ENCODE results near the gene MYL12A.

The MYL12A gene

GRCh38 chr18:3255611-3256165 lies 8.1 kb downstream of the MYL12A start:
- peaks cover 37% of the 10 kb centered on the region for H3K79me2 ChIP-seq (ENCODE audit: control insufficient read depth, insufficient read depth, low read length, unreplicated experiment)
- H3K27ac ChIP-seq (ENCODE audit: low read depth, low read length), result peak overlapping the region; percentile 28; the same call in 1 of the 2 replicates
- H3K27me3 ChIP-seq (ENCODE audit: insufficient read depth, low read length), result no peaks in the 10 kb centered on the region
- no peak overlapping the region for H3K4me3 ChIP-seq (ENCODE audit: low read depth, low read length)
- no peak overlapping the region for H2AFZ ChIP-seq (ENCODE audit: low read length, unreplicated experiment)
- H3K4me1 ChIP-seq (ENCODE audit: control insufficient read depth, insufficient read depth, low read length, unreplicated experiment), result peaks cover 39% of the 10 kb centered on the region
- H3K36me3 ChIP-seq (ENCODE audit: insufficient read depth, low read length), result peaks cover 58% of the 10 kb centered on the region

- Histone ChIP-seq H3K27ac (ENCODE audit: low read depth, low read length) (peak overlapping the region; percentile 28), H3K79me2 (ENCODE audit: control insufficient read depth, insufficient read depth, low read length, unreplicated experiment) (peaks cover 27% of the 10 kb centered on the region), H3K4me3 (ENCODE audit: low read depth, low read length) (no peak overlapping the region), H3K4me1 (ENCODE audit: control insufficient read depth, insufficient read depth, low read length, unreplicated experiment) (peaks cover 32% of the 10 kb centered on the region), H3K27me3 (ENCODE audit: insufficient read depth, low read length) (no peaks in the 10 kb centered on the region), H2AFZ (ENCODE audit: low read length, unreplicated experiment) (no peak overlapping the region), H3K36me3 (ENCODE audit: insufficient read depth, low read length) (peaks cover 58% of the 10 kb centered on the region)
These were observed 9.4 kb downstream of the MYL12A start for GRCh38 chr18:3256693-3257626.

- Histone ChIP-seq H3K36me3 (ENCODE audit: insufficient read depth, low read length) (peaks cover 58% of the 10 kb centered on the region), H3K27ac (ENCODE audit: low read depth, low read length) (no peak overlapping the region), H3K4me1 (ENCODE audit: control insufficient read depth, insufficient read depth, low read length, unreplicated experiment) (peaks cover 25% of the 10 kb centered on the region)
These were observed 10.1 kb downstream of the MYL12A start for GRCh38 chr18:3257627-3258120.

GRCh38 chr18:3260995-3261372 lies 13.4 kb downstream of the MYL12A start:
- Histone ChIP-seq H3K4me1 (ENCODE audit: control insufficient read depth, insufficient read depth, low read length, unreplicated experiment) (peaks cover 36% of the 10 kb centered on the region), H3K79me2 (ENCODE audit: control insufficient read depth, insufficient read depth, low read length, unreplicated experiment) (peaks cover 40% of the 10 kb centered on the region), H3K27me3 (ENCODE audit: insufficient read depth, low read length) (no peaks in the 10 kb centered on the region), H2AFZ (ENCODE audit: low read length, unreplicated experiment) (peak overlapping the region; percentile 39), H3K36me3 (ENCODE audit: insufficient read depth, low read length) (peaks cover 28% of the 10 kb centered on the region), H3K4me3 (ENCODE audit: low read depth, low read length) (peak overlapping the region; percentile 96), H3K27ac (ENCODE audit: low read depth, low read length) (peak overlapping the region; percentile 79)

More at GRCh38 chr18:3257627-3258120, 10.1 kb downstream of the MYL12A start:
- no peak overlapping the region for H3K4me3 ChIP-seq (ENCODE audit: low read depth, low read length)
- no peaks in the 10 kb centered on the region for H3K27me3 ChIP-seq (ENCODE audit: insufficient read depth, low read length)
- peaks cover 27% of the 10 kb centered on the region for H3K79me2 ChIP-seq (ENCODE audit: control insufficient read depth, insufficient read depth, low read length, unreplicated experiment)
- no peak overlapping the region for H2AFZ ChIP-seq (ENCODE audit: low read length, unreplicated experiment)

GRCh38 chr18:3261373-3262233 lies 14.0 kb downstream of the MYL12A start, which contains the start of gene MYL12B:
MYL12B (plus strand) TSS chr18:3262133; CDS start chr18:3272899, 10,766 bp downstream.
- peak within 1 kb of the TSS; percentile 79 for H3K27ac ChIP-seq (ENCODE audit: low read depth, low read length)
- H3K4me1 ChIP-seq (ENCODE audit: control insufficient read depth, insufficient read depth, low read length, unreplicated experiment), result peaks cover 35% of the 10 kb centered on the region
- peak within 1 kb of the TSS; percentile 39 for H2AFZ ChIP-seq (ENCODE audit: low read length, unreplicated experiment)
- no peaks in the 10 kb centered on the region for H3K27me3 ChIP-seq (ENCODE audit: insufficient read depth, low read length)
- peaks cover 46% of the 10 kb centered on the region for H3K79me2 ChIP-seq (ENCODE audit: control insufficient read depth, insufficient read depth, low read length, unreplicated experiment)
- peak within 1 kb of the TSS; percentile 96 for H3K4me3 ChIP-seq (ENCODE audit: low read depth, low read length)
- H3K36me3 ChIP-seq (ENCODE audit: insufficient read depth, low read length), result peaks cover 22% of the 10 kb centered on the region

GRCh38 chr18:3262234-3263131 lies 14.9 kb downstream of the MYL12A start:
- peak overlapping the region; percentile 39 for H2AFZ ChIP-seq (ENCODE audit: low read length, unreplicated experiment)
- H3K36me3 ChIP-seq (ENCODE audit: insufficient read depth, low read length), result peaks cover 13% of the 10 kb centered on the region

GRCh38 chr18:3263132-3263700 lies 15.6 kb downstream of the MYL12A start:
- H3K4me1 ChIP-seq (ENCODE audit: control insufficient read depth, insufficient read depth, low read length, unreplicated experiment), result peaks cover 44% of the 10 kb centered on the region
- no peaks in the 10 kb centered on the region for H3K27me3 ChIP-seq (ENCODE audit: insufficient read depth, low read length)
- peak overlapping the region; percentile 79 for H3K27ac ChIP-seq (ENCODE audit: low read depth, low read length)
- H3K36me3 ChIP-seq (ENCODE audit: insufficient read depth, low read length), result peaks cover 7% of the 10 kb centered on the region; the same call in 1 of the 2 replicates
- peak overlapping the region; percentile 96 for H3K4me3 ChIP-seq (ENCODE audit: low read depth, low read length)
- peaks cover 61% of the 10 kb centered on the region for H3K79me2 ChIP-seq (ENCODE audit: control insufficient read depth, insufficient read depth, low read length, unreplicated experiment)
- H2AFZ ChIP-seq (ENCODE audit: low read length, unreplicated experiment), result no peak overlapping the region

More at GRCh38 chr18:3262234-3263131, 14.9 kb downstream of the MYL12A start:
- peaks cover 41% of the 10 kb centered on the region for H3K4me1 ChIP-seq (ENCODE audit: control insufficient read depth, insufficient read depth, low read length, unreplicated experiment)
- H3K27ac ChIP-seq (ENCODE audit: low read depth, low read length), result peak overlapping the region; percentile 79
- H3K27me3 ChIP-seq (ENCODE audit: insufficient read depth, low read length), result no peaks in the 10 kb centered on the region
- H3K4me3 ChIP-seq (ENCODE audit: low read depth, low read length), result peak overlapping the region; percentile 96
- H3K79me2 ChIP-seq (ENCODE audit: control insufficient read depth, insufficient read depth, low read length, unreplicated experiment), result peaks cover 55% of the 10 kb centered on the region

GRCh38 chr18:3264362-3264761 lies 16.8 kb downstream of the MYL12A start:
- Histone ChIP-seq H3K79me2 (ENCODE audit: control insufficient read depth, insufficient read depth, low read length, unreplicated experiment) (peaks cover 72% of the 10 kb centered on the region), H2AFZ (ENCODE audit: low read length, unreplicated experiment) (no peak overlapping the region), H3K4me3 (ENCODE audit: low read depth, low read length) (peak overlapping the region; percentile 50), H3K27ac (ENCODE audit: low read depth, low read length) (no peak overlapping the region), H3K27me3 (ENCODE audit: insufficient read depth, low read length) (no peaks in the 10 kb centered on the region), H3K4me1 (ENCODE audit: control insufficient read depth, insufficient read depth, low read length, unreplicated experiment) (peaks cover 55% of the 10 kb centered on the region), H3K36me3 (ENCODE audit: insufficient read depth, low read length) (no peaks in the 10 kb centered on the region)

GRCh38 chr18:3265564-3266033 lies 18.0 kb downstream of the MYL12A start:
- H3K4me1 ChIP-seq (ENCODE audit: control insufficient read depth, insufficient read depth, low read length, unreplicated experiment), result peaks cover 58% of the 10 kb centered on the region
- H3K27ac ChIP-seq (ENCODE audit: low read depth, low read length), result no peak overlapping the region
- H3K4me3 ChIP-seq (ENCODE audit: low read depth, low read length), result peak overlapping the region; percentile 19; the same call in 1 of the 2 replicates
- no peak overlapping the region for H2AFZ ChIP-seq (ENCODE audit: low read length, unreplicated experiment)
- H3K27me3 ChIP-seq (ENCODE audit: insufficient read depth, low read length), result no peaks in the 10 kb centered on the region
- no peaks in the 10 kb centered on the region for H3K36me3 ChIP-seq (ENCODE audit: insufficient read depth, low read length)
- peaks cover 85% of the 10 kb centered on the region for H3K79me2 ChIP-seq (ENCODE audit: control insufficient read depth, insufficient read depth, low read length, unreplicated experiment)
